Activated T-helper 17 cell treated with anti-CD3 and anti-CD28 coated beads, Interleukin-2, amount 50 U/mL, for 72 hours (primary cell): Measurements from ENCODE around the gene SHLD2. TPM values are rescaled to one million over a fixed set of nuclear protein-coding genes. Genes with fewer than 3 reads are reported as not detected.
"Not testable (repeated sequence)": the region's sequence is repeated elsewhere in the genome, so short reads cannot be mapped to it uniquely, and the experiment has no call there.

Experiments
- ATAC-seq: fragments of 150-1000 bp; cut with Tn5 transposase; replicated peaks from 2 replicates; pipeline ENCODE4 v1.10.0; 2021; ENCODE audit warnings: mild to moderate bottlenecking, moderate library complexity
- H3K27ac Mint-ChIP-seq: one replicate; pipeline ENCODE4 v1.8.0; 2022; ENCODE audit warnings: mixed read lengths
- H3K27me3 Mint-ChIP-seq: one replicate; pipeline ENCODE4 v1.8.0; 2022; ENCODE audit warnings: mixed read lengths
- H3K36me3 Mint-ChIP-seq: one replicate; pipeline ENCODE4 v1.8.0; 2022; ENCODE audit warnings: low read depth, mild to moderate bottlenecking, mixed read lengths
- H3K4me1 Mint-ChIP-seq: one replicate; pipeline ENCODE4 v1.8.0; 2022; ENCODE audit warnings: mixed read lengths
- H3K4me3 Mint-ChIP-seq: one replicate; pipeline ENCODE4 v1.8.0; 2022; ENCODE audit warnings: mild to moderate bottlenecking, mixed read lengths
- H3K9me3 Mint-ChIP-seq: one replicate; pipeline ENCODE4 v1.8.0; 2022; ENCODE audit warnings: mixed read lengths
- total RNA-seq, 2 donors: library from RNA; stranded (reverse); gene quantifications; one replicate each; pipeline ENCODE4 v1.2.3, GENCODE V29; 2022

The SHLD2 gene
- total RNA-seq, 2 donors from 2014 or later: 27.6 to 41.5 TPM

GRCh38 chr10:87186016-87186415 lies 91.0 kb downstream of the SHLD2 start:
- H3K4me1 Mint-ChIP-seq, H3K4me3 Mint-ChIP-seq, ATAC-seq, H3K9me3 Mint-ChIP-seq, H3K27ac Mint-ChIP-seq, H3K27me3 Mint-ChIP-seq: not testable (repeated sequence)
- peaks cover 72% of the 10 kb centered on the region for H3K36me3 Mint-ChIP-seq

- peaks cover 80% of the 10 kb centered on the region for H3K36me3 Mint-ChIP-seq
- H3K9me3 Mint-ChIP-seq, H3K27me3 Mint-ChIP-seq, H3K27ac Mint-ChIP-seq, ATAC-seq, H3K4me1 Mint-ChIP-seq, H3K4me3 Mint-ChIP-seq: not testable (repeated sequence)
Observed at GRCh38 chr10:87187573-87187972, 92.6 kb downstream of the SHLD2 start.

- not testable (repeated sequence) for H3K9me3 Mint-ChIP-seq, H3K27ac Mint-ChIP-seq
Observed at GRCh38 chr10:87191841-87192240, 96.8 kb downstream of the SHLD2 start.

GRCh38 chr10:87200924-87201323 lies 105.9 kb downstream of the SHLD2 start:
- not testable (repeated sequence) for H3K36me3 Mint-ChIP-seq, H3K4me1 Mint-ChIP-seq, H3K27me3 Mint-ChIP-seq, H3K27ac Mint-ChIP-seq, H3K9me3 Mint-ChIP-seq
- ATAC-seq: peak; percentile 82
- H3K4me3 Mint-ChIP-seq: peak overlapping the region; percentile 56

More at GRCh38 chr10:87191841-87192240, 96.8 kb downstream of the SHLD2 start:
- ATAC-seq, H3K4me3 Mint-ChIP-seq, H3K27me3 Mint-ChIP-seq, H3K4me1 Mint-ChIP-seq: not testable (repeated sequence)
- H3K36me3 Mint-ChIP-seq: peaks cover 52% of the 10 kb centered on the region

- ATAC-seq, H3K36me3 Mint-ChIP-seq, H3K4me3 Mint-ChIP-seq, H3K4me1 Mint-ChIP-seq, H3K27ac Mint-ChIP-seq, H3K9me3 Mint-ChIP-seq, H3K27me3 Mint-ChIP-seq: not testable (repeated sequence)
Observed at GRCh38 chr10:87204801-87205200, 109.8 kb downstream of the SHLD2 start.

GRCh38 chr10:87206922-87207321 lies 111.9 kb downstream of the SHLD2 start:
- H3K4me3 Mint-ChIP-seq, H3K36me3 Mint-ChIP-seq, H3K4me1 Mint-ChIP-seq, H3K27ac Mint-ChIP-seq, ATAC-seq, H3K9me3 Mint-ChIP-seq, H3K27me3 Mint-ChIP-seq: not testable (repeated sequence)

GRCh38 chr10:87210309-87210708 lies 115.3 kb downstream of the SHLD2 start:
- not testable (repeated sequence) for H3K36me3 Mint-ChIP-seq, H3K27me3 Mint-ChIP-seq, H3K4me1 Mint-ChIP-seq, H3K9me3 Mint-ChIP-seq, H3K4me3 Mint-ChIP-seq, ATAC-seq, H3K27ac Mint-ChIP-seq

- peak overlapping the region; percentile 62 for H3K27ac Mint-ChIP-seq
- not testable (repeated sequence) for H3K9me3 Mint-ChIP-seq, H3K27me3 Mint-ChIP-seq, H3K36me3 Mint-ChIP-seq, H3K4me1 Mint-ChIP-seq
- peak overlapping the region; percentile 46 for H3K4me3 Mint-ChIP-seq
- ATAC-seq: peak; percentile 89
Observed at GRCh38 chr10:87211848-87212247, 116.8 kb downstream of the SHLD2 start.

- not testable (repeated sequence) for H3K36me3 Mint-ChIP-seq, H3K27me3 Mint-ChIP-seq, H3K27ac Mint-ChIP-seq, H3K4me3 Mint-ChIP-seq, H3K4me1 Mint-ChIP-seq, H3K9me3 Mint-ChIP-seq
- peak; percentile 33 for ATAC-seq
Observed at GRCh38 chr10:87213150-87213765, 118.3 kb downstream of the SHLD2 start.

GRCh38 chr10:87213806-87214205 lies 118.8 kb downstream of the SHLD2 start:
- not testable (repeated sequence) for H3K4me3 Mint-ChIP-seq, ATAC-seq, H3K27ac Mint-ChIP-seq, H3K27me3 Mint-ChIP-seq, H3K36me3 Mint-ChIP-seq, H3K4me1 Mint-ChIP-seq, H3K9me3 Mint-ChIP-seq

GRCh38 chr10:87216120-87216519 lies 121.1 kb downstream of the SHLD2 start:
- not testable (repeated sequence) for H3K36me3 Mint-ChIP-seq, H3K27me3 Mint-ChIP-seq, H3K4me1 Mint-ChIP-seq, ATAC-seq, H3K9me3 Mint-ChIP-seq, H3K27ac Mint-ChIP-seq, H3K4me3 Mint-ChIP-seq

GRCh38 chr10:87219370-87219769 lies 124.4 kb downstream of the SHLD2 start:
- ATAC-seq: peak; percentile 34
- not testable (repeated sequence) for H3K4me1 Mint-ChIP-seq

GRCh38 chr10:87222789-87223188 lies 127.8 kb downstream of the SHLD2 start:
- H3K27me3 Mint-ChIP-seq, H3K4me3 Mint-ChIP-seq, H3K36me3 Mint-ChIP-seq, H3K4me1 Mint-ChIP-seq, ATAC-seq, H3K9me3 Mint-ChIP-seq, H3K27ac Mint-ChIP-seq: not testable (repeated sequence)

More at GRCh38 chr10:87219370-87219769, 124.4 kb downstream of the SHLD2 start:
- H3K27me3 Mint-ChIP-seq, H3K27ac Mint-ChIP-seq, H3K4me3 Mint-ChIP-seq, H3K36me3 Mint-ChIP-seq, H3K9me3 Mint-ChIP-seq: not testable (repeated sequence)

GRCh38 chr10:87225148-87225547 lies 130.1 kb downstream of the SHLD2 start, which contains the start of gene NUTM2A:
NUTM2A (plus strand) TSS chr10:87225448; CDS start chr10:87225831, 383 bp downstream.
- H3K36me3 Mint-ChIP-seq, H3K27ac Mint-ChIP-seq, ATAC-seq, H3K27me3 Mint-ChIP-seq, H3K9me3 Mint-ChIP-seq, H3K4me3 Mint-ChIP-seq, H3K4me1 Mint-ChIP-seq: not testable (repeated sequence)

GRCh38 chr10:87228247-87228646 lies 133.2 kb downstream of the SHLD2 start:
- not testable (repeated sequence) for H3K27me3 Mint-ChIP-seq, H3K4me1 Mint-ChIP-seq, ATAC-seq, H3K9me3 Mint-ChIP-seq, H3K27ac Mint-ChIP-seq, H3K36me3 Mint-ChIP-seq, H3K4me3 Mint-ChIP-seq

- not testable (repeated sequence) for H3K4me3 Mint-ChIP-seq, H3K9me3 Mint-ChIP-seq, H3K36me3 Mint-ChIP-seq, H3K4me1 Mint-ChIP-seq, ATAC-seq, H3K27ac Mint-ChIP-seq, H3K27me3 Mint-ChIP-seq
Observed at GRCh38 chr10:87229211-87229610, 134.2 kb downstream of the SHLD2 start.
